HepG2 (cell line): ENCODE data around the gene CDHR5. TPM values are rescaled to one million over a fixed set of nuclear protein-coding genes. Genes with fewer than 3 reads are reported as not detected.

Source experiments
- ATF7 ChIP-seq, 2 experiments: fragments of 450-650 bp in 1 of 2; sonication (generic) in 1 of 2; formaldehyde crosslinking in 1 of 2; IDR thresholded peaks; 2 replicates each; pipeline versions ENCODE4 v1.4.0 to v1.6.1; 2016 to 2020; ENCODE audit warnings: antibody characterized with exemption in 1 of 2, mild to moderate bottlenecking in 1 of 2, missing genetic modification reagents in 1 of 2
- CBX1 ChIP-seq: IDR thresholded peaks from one replicate; pipeline ENCODE4 v1.6.1; 2016; ENCODE audit warnings: antibody characterized with exemption, low read depth
- DPF2 ChIP-seq: sonication (generic); formaldehyde crosslinking; IDR thresholded peaks from 2 replicates; pipeline ENCODE4 v1.4.0; 2020; ENCODE audit warnings: mild to moderate bottlenecking, low read depth, missing genetic modification reagents, borderline replicate concordance
- DZIP1 ChIP-seq: sonication (generic); formaldehyde crosslinking; IDR thresholded peaks from 2 replicates; pipeline ENCODE4 v1.5.0; 2020; ENCODE audit warnings: mild to moderate bottlenecking, missing genetic modification reagents
- GRHL1 ChIP-seq: sonication (generic); formaldehyde crosslinking; conservative IDR thresholded peaks from 2 replicates; pipeline ENCODE4 v1.8.0; 2022; ENCODE audit warnings: missing genetic modification reagents
- HNF1B ChIP-seq: sonication (generic); formaldehyde crosslinking; IDR thresholded peaks from 2 replicates; pipeline ENCODE4 v1.5.1; 2020; ENCODE audit warnings: mild to moderate bottlenecking, moderate library complexity, missing genetic modification reagents
- ISL2 ChIP-seq: sonication (generic); formaldehyde crosslinking; IDR thresholded peaks from 2 replicates; pipeline ENCODE4 v1.5.0; 2020; ENCODE audit warnings: missing genetic modification reagents
- MAX ChIP-seq: IDR thresholded peaks from 2 replicates; pipeline ENCODE4 v1.6.1; 2012; ENCODE audit warnings: inconsistent platforms
- NFKB2 ChIP-seq: sonication (generic); formaldehyde crosslinking; IDR thresholded peaks from 2 replicates; pipeline ENCODE4 v1.4.0; 2020; ENCODE audit warnings: missing genetic modification reagents, borderline replicate concordance
- PHF5A ChIP-seq: IDR thresholded peaks from one replicate; pipeline ENCODE4 v1.6.1; 2018; ENCODE audit warnings: low read depth, missing genetic modification reagents; ENCODE audit not compliant: unreplicated experiment
- SALL1 ChIP-seq: sonication (generic); formaldehyde crosslinking; IDR thresholded peaks from 2 replicates; pipeline ENCODE4 v1.8.0; 2022; ENCODE audit warnings: mild to moderate bottlenecking, missing genetic modification reagents
- ZBTB38 ChIP-seq: sonication (generic); formaldehyde crosslinking; IDR thresholded peaks from 2 replicates; pipeline ENCODE4 v1.5.1; 2020; ENCODE audit warnings: mild to moderate bottlenecking, missing genetic modification reagents
- ZGPAT ChIP-seq: IDR thresholded peaks from 2 replicates; pipeline ENCODE4 v1.6.1; 2016; ENCODE audit warnings: mild to moderate bottlenecking
- ZNF260 ChIP-seq: sonication (generic); formaldehyde crosslinking; IDR thresholded peaks from 2 replicates; pipeline ENCODE4 v1.4.0; 2020; ENCODE audit warnings: missing genetic modification reagents, low read depth, mild to moderate bottlenecking, borderline replicate concordance
- ZNF761 ChIP-seq: sonication (generic); formaldehyde crosslinking; conservative IDR thresholded peaks from 2 replicates; pipeline ENCODE4 v1.4.0; 2020; ENCODE audit warnings: mild to moderate bottlenecking, missing genetic modification reagents
- ZSCAN21 ChIP-seq: sonication (generic); formaldehyde crosslinking; IDR thresholded peaks from 2 replicates; pipeline ENCODE4 v1.8.0; 2022; ENCODE audit warnings: mild to moderate bottlenecking, missing genetic modification reagents, moderate library complexity, borderline replicate concordance
- ZSCAN30 ChIP-seq: sonication (generic); formaldehyde crosslinking; IDR thresholded peaks from 2 replicates; pipeline ENCODE4 v1.5.0; 2020; ENCODE audit warnings: mild to moderate bottlenecking, missing genetic modification reagents
- polyA plus RNA-seq, 8 experiments: library from polyadenylated mRNA; depleted of rRNA in 3 of 8; stranded (reverse) in 7 of 8; unstranded in 1 of 8; fragments of >200 nt; fragmentation: Illumina TruSeq in 4 of 8; extraction: Trizol in 4 of 8; gene quantifications; 2 replicates each; pipeline versions ENCODE4 v1.2.1 to v1.2.3, GENCODE V29; 2011 to 2016; ENCODE audit warnings: low read depth in 4 of 8, missing spikeins in 1 of 8, mixed read lengths in 1 of 8; ENCODE audit not compliant: insufficient read depth in 1 of 8
- total RNA-seq, 5 experiments: library from RNA; depleted of rRNA; stranded (reverse); fragments of >200 nt; fragmentation: Illumina TruSeq; extraction: Trizol; gene quantifications; 2 replicates each; pipeline ENCODE4 v1.2.3, GENCODE V29; 2016; ENCODE audit warnings: low read depth in 1 of 5

CDHR5 gene
- total and polyA plus RNA-seq, 2 of the 13 experiments (the other 11 are each of a cell fraction or from before 2014, with no cell fraction given): 0.46 to 0.71 TPM

- TF ChIP-seq DZIP1 (CRISPR knock-in tag) (no peak), ZNF260 (no peak), DPF2 (CRISPR knock-in tag) (no peak), SALL1 (CRISPR knock-in tag) (peak; percentile 66), HNF1B (CRISPR knock-in tag) (peak; percentile 52; the same call in 1 of the 2 replicates), ZBTB38 (CRISPR knock-in tag) (peak; percentile 53), ZNF761 (CRISPR knock-in tag) (no peak), ZGPAT (CRISPR knock-in tag) (peak; percentile 25; the same call in 1 of the 2 replicates), ATF7 (IDR thresholded peaks at IDR 0.05) (no peak), ATF7 (CRISPR knock-in tag; IDR thresholded peaks at IDR 0.05) (no peak), ZSCAN30 (CRISPR knock-in tag) (no peak), MAX (peak; percentile 32; the same call in 1 of the 2 replicates), CBX1 (no peak), PHF5A (CRISPR knock-in tag) (no peak), ISL2 (CRISPR knock-in tag) (no peak), ZSCAN21 (CRISPR knock-in tag) (no peak), NFKB2 (CRISPR knock-in tag) (0 out of 2 replicates have a peak, but pooled peaks have one; percentile 15), GRHL1 (CRISPR knock-in tag) (no peak)
Measured at GRCh38 chr11:657691-658126, 33.0 kb upstream of the CDHR5 start (continued).
